ENCODE data around the gene EIPR1.

DNA sequence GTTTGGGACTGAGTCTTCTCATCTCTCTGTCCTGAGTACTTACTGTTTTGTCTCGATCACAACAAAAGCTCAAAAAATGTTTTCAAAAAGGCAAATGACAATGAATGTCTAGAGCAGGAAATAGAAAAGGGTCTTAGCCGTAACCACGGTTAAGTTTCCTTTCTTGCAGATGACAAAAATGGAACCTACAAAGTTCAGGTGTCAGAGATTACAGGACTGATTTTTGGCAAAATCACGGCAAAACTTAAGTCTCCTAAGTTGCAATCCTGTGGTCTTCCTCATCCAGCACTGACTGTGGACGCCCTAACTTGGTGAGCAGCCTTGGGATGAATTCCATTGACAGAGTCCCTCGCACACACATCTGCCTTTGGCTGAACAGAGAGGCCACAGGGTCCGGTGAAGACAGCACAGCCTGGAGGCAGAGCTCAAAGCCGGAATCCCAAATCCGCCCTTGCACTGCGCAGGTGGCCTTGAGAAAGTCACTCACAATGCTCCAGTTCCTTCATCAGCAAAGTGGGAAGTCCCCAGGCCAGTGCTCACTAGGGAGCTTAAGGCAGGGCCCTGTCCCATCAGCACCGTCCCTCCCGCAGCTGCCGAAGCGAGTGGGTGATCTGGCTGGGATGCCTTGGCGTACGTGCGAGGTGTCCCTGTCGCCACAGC lies 55.2 kb downstream of the EIPR1 start:
- TF ChIP-seq, protein P1, sequence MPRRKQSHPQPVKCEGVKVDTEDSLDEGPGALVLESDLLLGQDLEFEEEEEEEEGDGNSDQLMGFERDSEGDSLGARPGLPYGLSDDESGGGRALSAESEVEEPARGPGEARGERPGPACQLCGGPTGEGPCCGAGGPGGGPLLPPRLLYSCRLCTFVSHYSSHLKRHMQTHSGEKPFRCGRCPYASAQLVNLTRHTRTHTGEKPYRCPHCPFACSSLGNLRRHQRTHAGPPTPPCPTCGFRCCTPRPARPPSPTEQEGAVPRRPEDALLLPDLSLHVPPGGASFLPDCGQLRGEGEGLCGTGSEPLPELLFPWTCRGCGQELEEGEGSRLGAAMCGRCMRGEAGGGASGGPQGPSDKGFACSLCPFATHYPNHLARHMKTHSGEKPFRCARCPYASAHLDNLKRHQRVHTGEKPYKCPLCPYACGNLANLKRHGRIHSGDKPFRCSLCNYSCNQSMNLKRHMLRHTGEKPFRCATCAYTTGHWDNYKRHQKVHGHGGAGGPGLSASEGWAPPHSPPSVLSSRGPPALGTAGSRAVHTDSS (CRISPR knock-in tag; conservative IDR thresholded peaks at IDR 0.05): no peak
- TF ChIP-seq, protein P2, sequence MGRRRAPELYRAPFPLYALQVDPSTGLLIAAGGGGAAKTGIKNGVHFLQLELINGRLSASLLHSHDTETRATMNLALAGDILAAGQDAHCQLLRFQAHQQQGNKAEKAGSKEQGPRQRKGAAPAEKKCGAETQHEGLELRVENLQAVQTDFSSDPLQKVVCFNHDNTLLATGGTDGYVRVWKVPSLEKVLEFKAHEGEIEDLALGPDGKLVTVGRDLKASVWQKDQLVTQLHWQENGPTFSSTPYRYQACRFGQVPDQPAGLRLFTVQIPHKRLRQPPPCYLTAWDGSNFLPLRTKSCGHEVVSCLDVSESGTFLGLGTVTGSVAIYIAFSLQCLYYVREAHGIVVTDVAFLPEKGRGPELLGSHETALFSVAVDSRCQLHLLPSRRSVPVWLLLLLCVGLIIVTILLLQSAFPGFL (CRISPR knock-in tag; IDR thresholded peaks at IDR 0.05): no peak
- TF ChIP-seq ZNF605 (CRISPR knock-in tag; IDR thresholded peaks at IDR 0.05) (no peak), POLR2A (IDR thresholded peaks at IDR 0.05; ENCODE audit: insufficient read depth in 1 of 2, low read depth in 2 of 2, low read length in 2 of 2) (no peak), ERF (CRISPR knock-in tag; IDR thresholded peaks at IDR 0.05) (no peak), KLF9 (CRISPR knock-in tag; IDR thresholded peaks at IDR 0.05; ENCODE audit: low read depth) (no peak)

Measured in HepG2 (cell line).